ENCODE results near the gene TMPRSS11D. TPM values are rescaled to one million over a fixed set of nuclear protein-coding genes. Genes with fewer than 3 reads are reported as not detected.

Gene TMPRSS11D
- polyA plus RNA-seq, 2 of the 4 experiments (the other 2 are of a cell fraction) = not detected

DNA sequence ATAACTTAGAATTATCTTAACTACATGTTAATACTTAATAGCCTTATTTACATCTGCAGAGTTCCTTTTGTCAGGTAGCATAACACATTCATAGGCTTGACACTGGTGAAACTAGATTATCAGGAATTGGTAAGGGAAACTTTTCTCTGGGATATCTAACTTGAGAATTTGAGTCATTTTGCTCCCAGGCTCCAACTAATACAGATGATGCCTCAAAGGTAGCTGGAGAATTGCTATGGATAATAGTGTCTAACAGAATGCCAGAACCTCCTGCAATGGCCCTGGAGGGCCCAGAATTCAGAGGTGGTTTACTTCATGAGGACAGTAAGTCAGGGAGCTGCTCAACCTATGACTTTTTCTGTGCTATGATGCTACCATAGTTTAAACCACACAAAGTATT, 13.9 kb upstream of the TMPRSS11D start:
- ATAC-seq (no peak), FAIRE-seq (no peak), DNase-seq (ENCODE audit: low read depth in 1 of 2, low spot score in 1 of 2) (no peak)
- Histone ChIP-seq H3K4me2 (no peak overlapping the region), H3K27ac (no peak overlapping the region), H3K4me3 (no peak overlapping the region), H3K9me3 (no peaks in the 10 kb centered on the region), H3K4me1 (no peaks in the 10 kb centered on the region)
- ChIA-PET POLR2A (no interaction called here), CTCF (no interaction called here)
- TF ChIP-seq NFE2L2 (conservative IDR thresholded peaks at IDR 0.05; ENCODE audit: low read length) (no peak), MYC (IDR thresholded peaks at IDR 0.05; ENCODE audit: borderline replicate concordance, low read length) (no peak), SMC3 (IDR thresholded peaks at IDR 0.05) (no peak), RCOR1 (IDR thresholded peaks at IDR 0.05; ENCODE audit: low read depth, low read length) (no peak), EP300 (IDR thresholded peaks at IDR 0.05) (no peak), HDAC2 (IDR thresholded peaks at IDR 0.05) (no peak), FOSB (CRISPR knock-in tag; IDR thresholded peaks at IDR 0.05) (no peak), EHMT2 (IDR thresholded peaks at IDR 0.05; ENCODE audit: low read depth) (no peak), SREBF2 (IDR thresholded peaks at IDR 0.05) (no peak), RAD21 (conservative IDR thresholded peaks at IDR 0.05 in 1 of 2, IDR thresholded peaks at IDR 0.05 in 1 of 2) (no peak), FOSL2 (IDR thresholded peaks at IDR 0.05) (no peak), FOSL2 (CRISPR knock-in tag; IDR thresholded peaks at IDR 0.05) (no peak), RNF2 (IDR thresholded peaks at IDR 0.05; ENCODE audit: borderline replicate concordance, low read depth) (no peak), POLR2A (IDR thresholded peaks at IDR 0.05; ENCODE audit: low read length) (no peak), ZFP36 (IDR thresholded peaks at IDR 0.05; ENCODE audit: borderline replicate concordance, partially characterized antibody) (no peak), JUNB (IDR thresholded peaks at IDR 0.05) (no peak)
- TF ChIP-seq, protein P1, sequence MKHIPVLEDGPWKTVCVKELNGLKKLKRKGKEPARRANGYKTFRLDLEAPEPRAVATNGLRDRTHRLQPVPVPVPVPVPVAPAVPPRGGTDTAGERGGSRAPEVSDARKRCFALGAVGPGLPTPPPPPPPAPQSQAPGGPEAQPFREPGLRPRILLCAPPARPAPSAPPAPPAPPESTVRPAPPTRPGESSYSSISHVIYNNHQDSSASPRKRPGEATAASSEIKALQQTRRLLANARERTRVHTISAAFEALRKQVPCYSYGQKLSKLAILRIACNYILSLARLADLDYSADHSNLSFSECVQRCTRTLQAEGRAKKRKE (CRISPR knock-in tag; IDR thresholded peaks at IDR 0.05; ENCODE audit: low read depth) = no peak
- TF ChIP-seq, protein P2, sequence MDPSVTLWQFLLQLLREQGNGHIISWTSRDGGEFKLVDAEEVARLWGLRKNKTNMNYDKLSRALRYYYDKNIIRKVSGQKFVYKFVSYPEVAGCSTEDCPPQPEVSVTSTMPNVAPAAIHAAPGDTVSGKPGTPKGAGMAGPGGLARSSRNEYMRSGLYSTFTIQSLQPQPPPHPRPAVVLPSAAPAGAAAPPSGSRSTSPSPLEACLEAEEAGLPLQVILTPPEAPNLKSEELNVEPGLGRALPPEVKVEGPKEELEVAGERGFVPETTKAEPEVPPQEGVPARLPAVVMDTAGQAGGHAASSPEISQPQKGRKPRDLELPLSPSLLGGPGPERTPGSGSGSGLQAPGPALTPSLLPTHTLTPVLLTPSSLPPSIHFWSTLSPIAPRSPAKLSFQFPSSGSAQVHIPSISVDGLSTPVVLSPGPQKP (IDR thresholded peaks at IDR 0.05; ENCODE audit: low read depth, low read length) = no peak
- TF ChIP-seq, protein P3, sequence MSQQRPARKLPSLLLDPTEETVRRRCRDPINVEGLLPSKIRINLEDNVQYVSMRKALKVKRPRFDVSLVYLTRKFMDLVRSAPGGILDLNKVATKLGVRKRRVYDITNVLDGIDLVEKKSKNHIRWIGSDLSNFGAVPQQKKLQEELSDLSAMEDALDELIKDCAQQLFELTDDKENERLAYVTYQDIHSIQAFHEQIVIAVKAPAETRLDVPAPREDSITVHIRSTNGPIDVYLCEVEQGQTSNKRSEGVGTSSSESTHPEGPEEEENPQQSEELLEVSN (IDR thresholded peaks at IDR 0.05; ENCODE audit: borderline replicate concordance, low read depth) = no peak
- TF ChIP-seq, protein P4, sequence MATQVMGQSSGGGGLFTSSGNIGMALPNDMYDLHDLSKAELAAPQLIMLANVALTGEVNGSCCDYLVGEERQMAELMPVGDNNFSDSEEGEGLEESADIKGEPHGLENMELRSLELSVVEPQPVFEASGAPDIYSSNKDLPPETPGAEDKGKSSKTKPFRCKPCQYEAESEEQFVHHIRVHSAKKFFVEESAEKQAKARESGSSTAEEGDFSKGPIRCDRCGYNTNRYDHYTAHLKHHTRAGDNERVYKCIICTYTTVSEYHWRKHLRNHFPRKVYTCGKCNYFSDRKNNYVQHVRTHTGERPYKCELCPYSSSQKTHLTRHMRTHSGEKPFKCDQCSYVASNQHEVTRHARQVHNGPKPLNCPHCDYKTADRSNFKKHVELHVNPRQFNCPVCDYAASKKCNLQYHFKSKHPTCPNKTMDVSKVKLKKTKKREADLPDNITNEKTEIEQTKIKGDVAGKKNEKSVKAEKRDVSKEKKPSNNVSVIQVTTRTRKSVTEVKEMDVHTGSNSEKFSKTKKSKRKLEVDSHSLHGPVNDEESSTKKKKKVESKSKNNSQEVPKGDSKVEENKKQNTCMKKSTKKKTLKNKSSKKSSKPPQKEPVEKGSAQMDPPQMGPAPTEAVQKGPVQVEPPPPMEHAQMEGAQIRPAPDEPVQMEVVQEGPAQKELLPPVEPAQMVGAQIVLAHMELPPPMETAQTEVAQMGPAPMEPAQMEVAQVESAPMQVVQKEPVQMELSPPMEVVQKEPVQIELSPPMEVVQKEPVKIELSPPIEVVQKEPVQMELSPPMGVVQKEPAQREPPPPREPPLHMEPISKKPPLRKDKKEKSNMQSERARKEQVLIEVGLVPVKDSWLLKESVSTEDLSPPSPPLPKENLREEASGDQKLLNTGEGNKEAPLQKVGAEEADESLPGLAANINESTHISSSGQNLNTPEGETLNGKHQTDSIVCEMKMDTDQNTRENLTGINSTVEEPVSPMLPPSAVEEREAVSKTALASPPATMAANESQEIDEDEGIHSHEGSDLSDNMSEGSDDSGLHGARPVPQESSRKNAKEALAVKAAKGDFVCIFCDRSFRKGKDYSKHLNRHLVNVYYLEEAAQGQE (IDR thresholded peaks at IDR 0.05) = no peak
- TF ChIP-seq, protein P5, sequence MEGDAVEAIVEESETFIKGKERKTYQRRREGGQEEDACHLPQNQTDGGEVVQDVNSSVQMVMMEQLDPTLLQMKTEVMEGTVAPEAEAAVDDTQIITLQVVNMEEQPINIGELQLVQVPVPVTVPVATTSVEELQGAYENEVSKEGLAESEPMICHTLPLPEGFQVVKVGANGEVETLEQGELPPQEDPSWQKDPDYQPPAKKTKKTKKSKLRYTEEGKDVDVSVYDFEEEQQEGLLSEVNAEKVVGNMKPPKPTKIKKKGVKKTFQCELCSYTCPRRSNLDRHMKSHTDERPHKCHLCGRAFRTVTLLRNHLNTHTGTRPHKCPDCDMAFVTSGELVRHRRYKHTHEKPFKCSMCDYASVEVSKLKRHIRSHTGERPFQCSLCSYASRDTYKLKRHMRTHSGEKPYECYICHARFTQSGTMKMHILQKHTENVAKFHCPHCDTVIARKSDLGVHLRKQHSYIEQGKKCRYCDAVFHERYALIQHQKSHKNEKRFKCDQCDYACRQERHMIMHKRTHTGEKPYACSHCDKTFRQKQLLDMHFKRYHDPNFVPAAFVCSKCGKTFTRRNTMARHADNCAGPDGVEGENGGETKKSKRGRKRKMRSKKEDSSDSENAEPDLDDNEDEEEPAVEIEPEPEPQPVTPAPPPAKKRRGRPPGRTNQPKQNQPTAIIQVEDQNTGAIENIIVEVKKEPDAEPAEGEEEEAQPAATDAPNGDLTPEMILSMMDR (IDR thresholded peaks at IDR 0.05) = no peak
